HEK293 (cell line): ENCODE results near the gene SETD1A.

Experiments used
- CTCF ChIA-PET: fragments of 350-600 bp; formaldehyde crosslinking; extraction: SDS; loops from one replicate; lab custom pipeline; 2021; ENCODE audit warnings: antibody characterized with exemption; lab: Yijun Ruan, JAX
- POLR2A ChIA-PET: fragments of 300-600 bp; formaldehyde crosslinking; extraction: SDS; loops from one replicate; lab custom pipeline; 2020; ENCODE audit warnings: antibody characterized with exemption, inconsistent platforms; lab: Yijun Ruan, JAX
- H3K27ac ChIP-seq: fragments of 200-500 bp; sonication (Bioruptor generic); 2 replicates; pipeline ENCODE4 v1.5.1; 2014; ENCODE audit warnings: low read depth, low read length, control low read depth, inconsistent platforms; ENCODE audit errors: extremely low read depth
- H3K36me3 ChIP-seq, 2 experiments: fragments of 200-500 bp in 1 of 2; sonication (Bioruptor generic) in 1 of 2; 1 replicate in 1 of 2; 2 replicates in 1 of 2; pipeline ENCODE4 v1.5.1; 2014 to 2017; ENCODE audit warnings: inconsistent platforms in 2 of 2, low read length in 2 of 2; ENCODE audit not compliant: control insufficient read depth in 2 of 2, insufficient read depth in 1 of 2
- H3K4me1 ChIP-seq: fragments of 200-500 bp; sonication (Bioruptor generic); 2 replicates; pipeline ENCODE4 v1.5.1; 2014; ENCODE audit warnings: mild to moderate bottlenecking, low read length, inconsistent platforms; ENCODE audit not compliant: control insufficient read depth, insufficient read depth
- H3K4me3 ChIP-seq: 2 replicates; pipeline ENCODE4 v1.5.1; 2011; ENCODE audit warnings: low read depth, mild to moderate bottlenecking, control low read depth, low read length, moderate library complexity
- H3K9me3 ChIP-seq: fragments of 200-500 bp; sonication (Bioruptor generic); 2 replicates; pipeline ENCODE4 v1.5.1; 2014; ENCODE audit warnings: low read depth, low read length, inconsistent platforms; ENCODE audit not compliant: control insufficient read depth, insufficient read depth
- GLIS1 ChIP-seq: fragments of 450-650 bp; formaldehyde crosslinking; IDR thresholded peaks from 2 replicates; pipeline ENCODE4 v1.5.1; 2016; ENCODE audit warnings: missing biosample characterization, missing genetic modification characterization
- KLF1 ChIP-seq: fragments of 450-650 bp; formaldehyde crosslinking; IDR thresholded peaks from 2 replicates; pipeline ENCODE4 v1.5.1; 2016; ENCODE audit warnings: missing biosample characterization, missing genetic modification characterization
- SP7 ChIP-seq: fragments of 450-650 bp; formaldehyde crosslinking; IDR thresholded peaks from 2 replicates; pipeline ENCODE4 v1.5.1; 2016; ENCODE audit warnings: missing biosample characterization, missing genetic modification characterization
- WT1 ChIP-seq: fragments of 450-650 bp; formaldehyde crosslinking; IDR thresholded peaks from 2 replicates; pipeline ENCODE4 v1.5.1; 2016; ENCODE audit warnings: missing biosample characterization, missing genetic modification characterization
- YY1 ChIP-seq: fragments of 450-650 bp; formaldehyde crosslinking; IDR thresholded peaks from 2 replicates; pipeline ENCODE4 v1.5.1; 2018; ENCODE audit warnings: missing biosample characterization, missing genetic modification characterization
- ZBTB44 ChIP-seq: fragments of 450-650 bp; IDR thresholded peaks from 2 replicates; pipeline ENCODE4 v1.5.1; 2018; ENCODE audit warnings: missing biosample characterization, mild to moderate bottlenecking, missing genetic modification characterization
- ZFP37 ChIP-seq: fragments of 450-650 bp; formaldehyde crosslinking; IDR thresholded peaks from 2 replicates; pipeline ENCODE4 v1.5.1; 2016; ENCODE audit warnings: missing biosample characterization, missing genetic modification characterization
- ZNF112 ChIP-seq: fragments of 450-650 bp; formaldehyde crosslinking; IDR thresholded peaks from 2 replicates; pipeline ENCODE4 v1.5.0; 2017; ENCODE audit warnings: missing biosample characterization, missing genetic modification characterization
- ZNF138 ChIP-seq: fragments of 450-650 bp; formaldehyde crosslinking; IDR thresholded peaks from 2 replicates; pipeline ENCODE4 v1.5.1; 2016; ENCODE audit warnings: missing biosample characterization, missing genetic modification characterization, borderline replicate concordance
- ZNF175 ChIP-seq: fragments of 450-650 bp; formaldehyde crosslinking; IDR thresholded peaks from 2 replicates; pipeline ENCODE4 v1.5.1; 2016; ENCODE audit warnings: missing biosample characterization, missing genetic modification characterization
- ZNF302 ChIP-seq: fragments of 450-650 bp; formaldehyde crosslinking; IDR thresholded peaks from 2 replicates; pipeline ENCODE4 v1.5.1; 2016; ENCODE audit warnings: missing biosample characterization, missing genetic modification characterization, low read depth
- ZNF362 ChIP-seq: fragments of 450-650 bp; formaldehyde crosslinking; IDR thresholded peaks from 2 replicates; pipeline ENCODE4 v1.5.1; 2016; ENCODE audit warnings: missing biosample characterization, missing genetic modification characterization
- ZNF391 ChIP-seq: fragments of 450-650 bp; formaldehyde crosslinking; IDR thresholded peaks from 2 replicates; pipeline ENCODE4 v1.5.1; 2016; ENCODE audit warnings: low read depth, missing biosample characterization, missing genetic modification characterization, borderline replicate concordance
- ZNF426 ChIP-seq: fragments of 450-650 bp; formaldehyde crosslinking; IDR thresholded peaks from 2 replicates; pipeline ENCODE4 v1.5.1; 2017; ENCODE audit warnings: missing biosample characterization, missing genetic modification characterization, mild to moderate bottlenecking, inconsistent platforms, moderate library complexity
- ZNF518A ChIP-seq: fragments of 450-650 bp; formaldehyde crosslinking; conservative IDR thresholded peaks from 2 replicates; pipeline ENCODE4 v1.5.1; 2016; ENCODE audit warnings: low read depth, missing biosample characterization, missing genetic modification characterization
- ZNF560 ChIP-seq: fragments of 450-650 bp; formaldehyde crosslinking; IDR thresholded peaks from 2 replicates; pipeline ENCODE4 v1.5.1; 2017; ENCODE audit warnings: missing biosample characterization, missing genetic modification characterization, borderline replicate concordance
- ZNF600 ChIP-seq: fragments of 450-650 bp; formaldehyde crosslinking; IDR thresholded peaks from 2 replicates; pipeline ENCODE4 v1.5.1; 2016; ENCODE audit warnings: missing biosample characterization, missing genetic modification characterization
- ZNF677 ChIP-seq: fragments of 450-650 bp; IDR thresholded peaks from 2 replicates; pipeline ENCODE4 v1.5.0; 2018; ENCODE audit warnings: missing biosample characterization, mild to moderate bottlenecking, missing genetic modification characterization, moderate library complexity
- ZSCAN4 ChIP-seq: fragments of 450-650 bp; formaldehyde crosslinking; IDR thresholded peaks from 2 replicates; pipeline ENCODE4 v1.5.1; 2017; ENCODE audit warnings: missing biosample characterization, missing genetic modification characterization
- ZXDB ChIP-seq: fragments of 450-650 bp; formaldehyde crosslinking; IDR thresholded peaks from 2 replicates; pipeline ENCODE4 v1.5.1; 2016; ENCODE audit warnings: missing biosample characterization, missing genetic modification characterization

Gene SETD1A

GRCh38 chr16:30910427-30911029, 47.0 kb upstream of the SETD1A start:
- H3K36me3 ChIP-seq = no peaks in the 10 kb centered on the region
- TF ChIP-seq ZNF677 (no peak), ZNF302 (tag by site-specific recombination) (no peak), ZXDB (tag by site-specific recombination) (no peak), ZSCAN4 (tag by site-specific recombination) (peak; percentile 65; the same call in 1 of the 2 replicates), ZFP37 (tag by site-specific recombination) (no peak), ZNF112 (tag by site-specific recombination) (no peak), ZNF560 (tag by site-specific recombination) (no peak), ZNF175 (tag by site-specific recombination) (no peak), YY1 (tag by site-specific recombination) (no peak), KLF1 (tag by site-specific recombination) (peak; percentile 85), ZNF138 (tag by site-specific recombination) (no peak), ZNF391 (tag by site-specific recombination) (no peak), ZNF600 (tag by site-specific recombination) (0 out of 2 replicates have a peak, but pooled peaks have one; percentile 25), ZNF362 (tag by site-specific recombination) (no peak), ZBTB44 (no peak), WT1 (tag by site-specific recombination) (no peak), SP7 (tag by site-specific recombination) (no peak), ZNF426 (tag by site-specific recombination) (no peak), GLIS1 (tag by site-specific recombination) (peak; percentile 71), ZNF518A (no peak)
- no peaks in the 10 kb centered on the region for H3K9me3 ChIP-seq
- no peak overlapping the region for H3K4me3 ChIP-seq
- H3K27ac ChIP-seq = no peak overlapping the region
- POLR2A ChIA-PET = no interaction called here
- H3K4me1 ChIP-seq = no peaks in the 10 kb centered on the region
- CTCF ChIA-PET = interaction anchor here (0.7 kb wide), 1 partner anchor 461 kb away, joined by 3 read pairs; no protein-coding TSS in a partner anchor
